EH (cell line): ENCODE measurements around the gene CCNJL.
A peak's percentile ranks its signal among the peaks of the same experiment; 100 is the strongest.
"Not testable (repeated sequence)": the region's sequence is repeated elsewhere in the genome, so short reads cannot be mapped to it uniquely, and the experiment has no call there.

Experiments used
- DNase-seq: peaks from one replicate; pipeline ENCODE4 v3.0.0-alpha.2; 2015; ENCODE audit warnings: low read depth

Gene CCNJL

DNA sequence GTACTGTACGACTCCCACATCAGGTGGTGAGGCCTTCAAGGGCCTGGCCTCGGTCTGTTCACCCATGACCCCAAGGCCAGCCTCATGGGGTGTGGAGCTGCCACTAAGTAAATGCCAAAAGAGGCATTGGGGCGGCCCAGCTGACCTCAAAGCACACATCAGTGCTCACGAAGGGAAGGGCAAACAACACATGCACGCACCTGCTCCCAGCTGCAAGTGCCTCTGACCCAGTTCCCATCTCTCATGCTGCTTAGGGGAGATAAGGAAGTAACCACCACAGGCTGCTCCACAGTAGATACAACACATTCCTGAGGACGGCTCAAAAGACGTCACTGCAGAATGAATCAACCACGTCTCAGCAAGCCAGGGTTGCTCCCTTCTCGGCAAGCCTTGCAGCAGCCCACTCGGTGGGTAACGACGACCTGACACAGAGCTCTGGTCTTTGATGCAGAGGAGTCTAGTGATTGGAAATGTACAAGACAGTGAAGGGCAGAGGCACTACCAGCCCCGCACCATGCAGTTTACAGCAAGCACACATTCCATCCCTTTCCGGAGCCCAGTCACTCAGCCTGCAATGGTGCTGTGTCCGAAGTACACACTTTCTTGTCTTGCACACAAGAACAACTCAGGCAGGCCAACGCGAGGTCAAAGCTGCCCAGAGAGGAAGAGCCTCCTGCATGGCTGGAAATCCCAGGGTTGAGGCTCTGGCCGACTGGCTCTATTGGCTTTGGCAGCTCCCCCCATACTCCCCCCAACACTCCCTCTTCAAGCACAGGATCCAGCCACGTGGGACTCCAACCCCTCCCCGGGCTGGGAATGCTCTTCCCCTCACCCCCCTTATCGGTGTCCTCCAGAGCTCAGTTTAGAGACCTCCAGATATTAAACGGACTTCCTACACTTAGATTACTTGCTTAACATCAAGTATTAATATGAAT, 51.2 kb downstream of the CCNJL start:
- DNase-seq: peak; percentile 59

DNA sequence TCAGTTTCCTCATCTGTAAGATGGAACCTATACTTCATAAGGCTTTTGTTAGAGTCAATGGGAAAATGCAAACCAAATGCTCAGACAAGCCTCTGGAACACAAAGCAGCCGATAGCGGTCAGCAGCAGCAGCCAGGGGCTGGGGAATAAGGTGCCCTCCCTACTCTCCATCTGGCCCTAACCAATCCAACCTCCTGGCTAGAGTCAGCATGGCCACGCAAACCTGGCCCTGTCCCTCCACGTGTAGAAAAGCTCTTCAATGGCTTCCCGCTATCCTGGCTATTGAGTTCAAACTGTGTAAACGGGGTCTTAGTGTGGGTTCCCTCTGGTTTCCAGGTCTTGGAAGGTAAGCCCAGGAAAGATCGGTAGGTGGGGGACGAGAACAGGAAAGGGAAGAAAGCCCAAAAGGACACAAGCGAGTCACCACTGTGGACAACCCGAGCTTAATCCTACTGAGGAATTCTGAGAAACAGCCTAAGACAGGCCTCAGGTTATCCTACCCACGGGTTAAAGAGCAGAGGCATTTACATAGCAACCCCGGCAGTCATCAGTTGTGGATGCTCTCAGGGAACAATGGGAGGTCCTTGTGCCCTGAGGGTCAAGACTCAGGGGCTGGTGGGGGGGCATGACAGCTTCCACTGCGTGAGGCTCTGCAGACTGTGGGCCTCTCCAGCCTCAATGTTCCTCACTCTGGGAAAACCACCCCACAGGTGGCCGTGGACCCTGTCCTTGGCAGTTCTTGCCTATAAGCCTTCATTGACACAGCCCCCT, 52.2 kb downstream of the CCNJL start:
- no peak for DNase-seq

DNA sequence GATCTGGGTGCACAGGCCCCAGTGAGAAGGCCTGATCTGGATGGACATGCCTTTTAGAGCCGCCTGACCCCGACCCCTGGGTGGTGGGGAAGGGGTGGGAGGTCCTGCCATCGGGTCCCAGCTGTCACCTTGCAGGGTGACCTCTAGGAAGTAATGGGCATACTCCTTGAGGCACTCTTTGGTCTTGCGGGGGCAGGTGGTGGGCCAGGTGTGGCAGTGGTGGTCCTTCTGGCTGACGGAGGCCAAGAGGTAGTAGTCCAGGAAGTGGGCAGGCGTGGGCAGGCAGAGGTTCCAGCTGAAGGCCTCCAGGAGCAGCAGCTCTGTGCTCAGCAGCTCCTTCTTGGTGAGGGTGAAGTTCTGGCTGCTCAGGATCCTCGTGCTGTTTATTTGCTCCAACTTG, 53.0 kb downstream of the CCNJL start:
- DNase-seq: no peak

DNA sequence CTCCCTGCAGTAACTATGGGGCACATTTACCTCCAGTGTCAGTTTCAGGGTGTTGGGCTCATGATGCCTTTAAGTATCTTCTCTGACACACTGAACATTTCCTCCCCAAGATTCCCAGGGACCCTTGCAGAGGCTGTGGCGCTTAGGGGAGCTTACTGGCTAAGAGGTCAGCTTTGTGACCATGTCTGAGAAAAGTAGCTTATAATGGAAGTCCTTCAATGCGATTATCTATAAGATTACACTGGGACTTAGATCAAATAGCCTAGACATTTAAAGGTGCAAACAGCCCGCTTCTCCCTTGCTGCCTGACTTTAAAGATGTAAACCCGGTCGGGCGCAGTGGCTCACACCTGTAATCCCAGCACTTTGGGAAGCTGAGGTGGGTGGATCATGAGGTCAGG, 57.7 kb downstream of the CCNJL start:
- no peak for DNase-seq

DNA sequence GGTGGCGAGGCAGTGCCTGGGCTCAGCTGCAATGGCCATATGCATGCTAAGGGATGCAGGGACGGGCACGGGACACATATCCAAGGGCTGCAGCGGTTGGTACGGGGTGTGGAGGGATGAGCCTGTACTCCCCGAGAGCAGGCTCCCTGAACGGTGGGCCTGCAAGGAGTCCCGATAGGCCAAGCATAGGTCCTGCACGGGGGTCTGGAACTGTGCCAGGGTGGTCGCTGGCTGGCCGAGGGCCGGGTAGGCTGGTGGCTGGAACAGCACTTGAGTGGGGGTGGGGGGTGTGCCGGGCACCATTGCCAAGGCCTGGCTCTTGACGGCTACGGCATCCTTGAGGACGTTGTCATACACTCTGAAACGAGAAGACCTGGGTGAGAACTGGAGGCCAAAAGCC, 58.9 kb downstream of the CCNJL start:
- DNase-seq: no peak

DNA sequence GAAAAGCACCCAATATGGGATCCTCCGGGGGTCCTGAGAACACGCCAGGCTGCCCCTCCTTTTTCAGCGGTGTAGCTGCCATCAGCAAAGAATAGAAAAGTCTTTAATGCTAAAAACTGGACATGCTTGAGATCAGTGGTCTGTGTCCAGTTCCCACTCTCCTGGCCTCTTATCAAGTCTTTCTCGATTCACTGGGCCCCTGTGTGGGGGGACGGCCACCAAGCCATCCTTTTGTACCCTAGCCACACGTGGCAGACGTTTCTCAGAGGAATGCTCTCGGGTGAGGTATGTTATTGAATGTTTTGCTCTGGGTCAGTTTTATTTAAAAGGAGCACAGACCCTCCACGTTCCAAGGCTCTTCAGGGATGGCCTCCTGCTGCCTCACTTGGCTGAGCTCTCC, 59.4 kb downstream of the CCNJL start:
- DNase-seq: no peak

DNA sequence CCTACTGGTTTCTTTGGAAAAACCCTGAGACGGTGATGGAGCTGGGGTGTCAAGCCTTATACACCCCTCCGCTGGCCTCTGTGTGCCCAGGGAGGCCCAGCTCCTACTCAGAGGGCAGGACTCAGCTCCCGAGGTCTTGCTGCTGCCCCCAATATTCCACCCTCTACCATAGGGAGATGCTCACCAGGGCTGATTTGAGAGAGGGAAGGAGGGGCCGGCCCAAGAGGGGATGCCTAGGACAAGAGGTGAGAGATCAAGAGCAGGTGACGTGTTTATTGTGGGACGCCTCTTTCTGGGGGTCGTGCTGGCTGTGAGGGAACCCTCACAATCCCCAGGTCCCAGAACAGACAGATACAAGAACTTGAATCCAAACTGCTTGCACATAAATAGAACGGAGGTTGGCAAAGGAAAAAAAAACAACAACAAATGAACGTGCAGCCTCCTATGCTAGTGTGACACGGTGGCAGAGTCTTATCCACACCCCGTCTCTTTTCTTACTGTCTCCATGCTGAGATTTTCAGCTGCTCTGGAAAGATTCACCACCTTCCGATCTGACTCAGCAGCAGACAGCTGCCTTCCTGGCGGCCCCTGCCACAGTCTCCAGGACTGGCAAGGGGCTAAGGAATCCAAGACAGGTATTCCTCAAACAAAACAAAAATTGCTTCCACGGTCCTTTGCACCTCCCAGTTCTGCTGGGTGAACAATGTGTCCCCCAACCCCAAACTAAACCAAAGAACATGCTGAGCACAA, 60.8 kb downstream of the CCNJL start:
- DNase-seq: no peak

DNA sequence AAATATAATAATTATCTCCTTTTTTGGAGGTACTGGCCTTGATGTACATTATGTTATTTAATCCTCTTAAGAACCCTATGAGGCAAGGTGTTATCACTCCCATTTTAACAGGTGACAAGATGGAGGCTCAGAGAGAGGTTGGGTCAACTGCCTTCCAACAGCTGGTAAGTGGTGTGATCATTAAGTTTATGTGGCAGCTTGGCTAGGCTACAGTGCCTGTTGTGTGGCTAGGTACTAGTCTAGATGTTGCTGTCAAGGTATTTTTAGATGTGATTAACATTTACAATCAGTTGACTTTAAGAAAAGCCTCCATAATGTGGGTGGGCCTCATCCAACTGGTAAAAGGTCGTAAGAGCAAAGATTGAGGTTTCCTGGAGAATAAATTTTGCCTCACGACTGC, 61.5 kb downstream of the CCNJL start:
- DNase-seq: no peak

DNA sequence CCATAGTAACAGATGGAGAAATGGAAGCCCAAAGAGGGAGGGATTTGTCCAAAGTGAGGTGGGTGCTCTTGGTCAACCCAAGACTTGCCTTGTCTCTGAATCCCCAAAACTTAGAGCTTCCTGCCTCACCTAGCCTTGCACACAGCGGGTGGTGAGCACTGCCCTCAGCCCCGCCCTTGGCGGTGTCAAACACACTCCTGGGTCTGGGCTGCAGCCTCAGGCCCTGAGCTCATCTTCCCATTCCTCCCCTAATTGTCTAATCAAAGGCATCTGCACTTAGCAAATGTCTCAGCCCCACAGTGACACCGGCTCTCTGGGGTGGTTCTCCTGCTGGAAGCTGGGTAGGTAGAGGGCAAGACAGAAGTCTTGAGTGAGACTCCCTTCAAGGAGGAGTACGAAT, 62.1 kb downstream of the CCNJL start:
- DNase-seq: no peak

DNA sequence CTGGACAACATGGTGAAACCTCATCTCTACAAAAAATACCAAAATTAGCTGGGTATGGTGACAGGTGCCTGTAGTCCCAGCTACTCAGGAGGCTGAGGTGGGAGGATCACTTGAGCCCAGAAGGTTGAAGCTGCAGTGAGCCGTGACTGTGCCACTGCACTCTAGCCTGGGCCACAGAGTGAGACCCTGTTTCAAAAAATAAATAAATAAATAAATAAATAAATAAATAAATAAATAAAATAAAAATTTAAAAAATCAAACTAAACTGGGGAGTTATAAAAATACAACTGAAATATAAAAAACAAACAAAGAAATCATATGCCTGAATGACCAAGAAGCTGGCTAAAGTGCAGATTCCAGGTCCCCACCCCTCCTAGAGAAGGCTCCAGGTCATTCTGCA, 62.8 kb downstream of the CCNJL start:
- not testable (repeated sequence) for DNase-seq

DNA sequence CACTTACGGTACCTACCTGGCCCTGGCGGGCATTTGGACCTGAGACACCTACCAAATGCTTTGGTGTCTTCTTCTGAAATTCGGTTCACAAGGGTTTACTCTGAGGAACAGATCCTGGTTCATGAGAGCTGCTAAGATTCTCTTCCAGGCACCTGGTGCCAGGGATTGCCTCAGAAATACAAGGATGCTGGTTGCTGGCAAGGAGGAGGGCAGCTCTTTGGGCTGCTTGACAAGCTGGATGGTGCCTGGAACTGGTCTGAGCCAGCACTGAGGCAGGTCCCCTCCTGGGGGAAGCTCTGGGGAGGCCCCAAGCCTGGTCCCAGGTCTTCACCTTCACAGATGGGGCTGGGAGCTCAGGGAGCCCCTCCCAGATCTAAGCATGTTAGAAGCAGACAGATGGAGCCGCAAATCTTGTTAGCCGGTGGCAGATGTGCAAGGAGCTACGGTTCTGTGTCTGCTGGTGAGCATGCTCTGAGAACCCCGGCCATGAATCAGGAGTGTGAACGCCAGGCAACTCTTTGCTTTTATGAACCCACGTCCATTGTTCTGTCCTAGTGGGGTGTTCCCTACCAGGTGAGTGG, 66.8 kb downstream of the CCNJL start:
- no peak for DNase-seq

DNA sequence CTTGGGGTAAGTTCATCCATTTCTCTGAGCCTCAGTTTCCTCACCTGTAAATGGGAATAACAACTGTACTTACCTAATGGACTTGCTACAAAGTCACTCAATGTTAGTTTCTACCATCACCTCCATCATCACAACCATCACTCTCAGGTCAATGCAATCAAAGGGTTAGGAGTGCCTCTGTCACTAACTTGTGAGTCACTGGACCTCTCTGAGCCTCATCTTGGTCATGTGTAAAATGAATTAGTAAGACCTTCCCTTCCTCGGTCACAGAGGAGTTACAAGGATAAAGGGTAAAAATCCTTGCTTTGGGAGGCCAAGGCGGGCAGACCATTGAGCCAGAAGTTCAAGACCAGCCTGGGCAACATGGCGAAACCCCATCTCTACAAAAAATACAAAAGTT, 70.2 kb downstream of the CCNJL start:
- no peak for DNase-seq

DNA sequence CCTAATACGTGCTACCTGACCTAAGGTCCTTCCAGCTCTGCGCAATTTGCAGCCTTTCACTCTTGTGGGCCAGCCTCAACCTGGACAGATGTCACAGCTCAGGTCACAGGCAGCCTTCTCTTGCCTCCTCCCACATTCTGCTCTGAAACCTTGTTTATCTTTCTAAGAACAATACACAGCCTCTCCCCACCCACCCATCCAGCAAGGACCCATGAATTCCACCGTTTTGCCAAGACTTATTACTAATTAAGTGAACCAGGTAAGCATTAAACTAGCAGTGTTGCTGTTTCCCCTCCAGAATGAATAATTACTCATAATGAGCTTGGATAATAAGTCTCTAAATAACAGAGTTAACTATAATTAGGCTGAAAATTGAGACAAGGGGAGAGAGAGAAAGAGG, 72.0 kb downstream of the CCNJL start:
- DNase-seq: no peak

DNA sequence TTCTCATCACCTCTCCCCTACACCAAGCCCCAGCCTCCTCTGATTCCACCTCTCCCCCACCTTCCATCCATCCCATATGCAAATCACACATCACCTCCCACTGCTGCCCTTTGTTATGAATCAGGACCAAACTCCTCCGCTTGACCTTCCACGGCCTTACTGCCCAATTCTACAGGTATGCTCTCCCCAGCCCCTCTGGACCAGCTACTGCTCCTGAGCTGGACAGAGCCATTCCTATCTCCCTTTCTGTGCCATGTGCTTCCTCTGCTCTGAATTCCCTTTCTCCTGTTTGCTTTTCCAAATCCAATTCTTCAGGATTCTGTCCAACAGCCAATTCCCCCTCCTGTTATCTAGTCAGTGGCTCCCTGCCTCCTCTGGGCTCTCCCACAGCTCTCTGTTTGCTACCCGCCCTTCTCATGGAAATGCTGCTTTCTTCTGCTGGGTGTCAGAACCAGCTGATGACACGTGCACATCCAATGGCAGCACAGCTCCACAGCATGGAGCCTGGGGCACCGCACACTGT, 74.7 kb downstream of the CCNJL start:
- DNase-seq: no peak

DNA sequence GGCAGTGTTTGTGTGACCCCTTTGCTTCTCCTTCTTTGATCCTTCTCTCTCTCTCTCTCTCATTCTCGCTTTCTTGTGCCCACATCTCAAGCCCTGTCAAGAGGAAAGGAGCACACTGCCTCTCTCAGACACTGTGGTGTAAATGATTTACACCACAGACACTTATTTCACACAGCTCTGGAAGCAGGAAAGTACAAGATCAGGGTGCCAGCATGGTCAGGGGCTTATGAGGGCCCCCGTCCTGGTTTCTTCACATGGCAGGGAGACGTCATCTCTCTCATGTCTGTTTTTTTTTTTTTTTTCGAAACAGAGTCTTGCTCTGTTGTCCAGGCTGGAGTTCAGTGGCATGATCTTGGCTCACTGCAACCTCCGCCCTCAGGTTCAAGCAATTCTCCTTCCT, 76.6 kb downstream of the CCNJL start:
- no peak for DNase-seq

DNA sequence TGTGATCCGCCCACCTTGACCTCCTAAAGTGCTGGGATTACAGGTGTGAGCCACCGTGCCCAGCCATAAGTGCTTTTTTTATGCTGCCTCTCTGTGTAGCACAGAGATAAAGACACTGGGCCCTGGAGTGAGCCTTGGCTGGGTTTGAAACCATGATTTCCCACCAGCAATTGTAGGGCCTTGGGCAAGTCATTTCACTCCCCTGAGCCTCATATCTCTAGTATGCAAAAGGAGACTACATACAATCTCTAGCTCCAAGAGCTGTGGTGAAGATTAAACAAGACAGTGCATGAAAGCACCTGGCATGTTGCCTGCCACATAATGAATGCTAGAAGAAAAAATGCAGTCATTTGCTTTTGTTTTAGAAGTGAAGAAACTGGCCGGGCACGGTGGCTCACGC, 79.1 kb downstream of the CCNJL start:
- DNase-seq: peak; percentile 11

DNA sequence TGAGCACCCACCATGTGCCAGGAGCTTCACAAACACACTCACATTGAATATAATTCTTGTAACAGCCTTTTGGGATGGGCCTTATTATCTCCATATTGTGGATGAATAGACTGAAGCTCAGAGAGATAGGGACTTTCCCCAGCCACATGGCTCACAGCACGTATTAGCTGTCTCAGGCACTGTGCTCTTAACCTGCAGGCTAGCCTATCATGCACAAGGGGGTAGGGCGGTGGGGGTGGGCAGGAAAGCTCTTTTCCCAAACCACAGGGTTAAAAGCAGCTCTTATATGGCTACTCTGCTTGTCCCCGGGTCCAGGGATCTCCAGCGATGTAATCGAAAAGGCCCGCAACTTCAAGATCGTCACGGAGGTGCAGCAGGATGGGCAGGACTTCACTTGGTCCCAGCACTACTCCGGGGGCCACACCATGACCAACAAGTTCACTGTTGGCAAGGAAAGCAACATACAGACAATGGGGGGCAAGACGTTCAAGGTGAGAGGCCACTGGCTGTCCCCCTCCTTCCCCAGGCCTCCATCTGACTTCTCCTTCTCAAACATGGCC, 80.5 kb downstream of the CCNJL start:
- DNase-seq: no peak

DNA sequence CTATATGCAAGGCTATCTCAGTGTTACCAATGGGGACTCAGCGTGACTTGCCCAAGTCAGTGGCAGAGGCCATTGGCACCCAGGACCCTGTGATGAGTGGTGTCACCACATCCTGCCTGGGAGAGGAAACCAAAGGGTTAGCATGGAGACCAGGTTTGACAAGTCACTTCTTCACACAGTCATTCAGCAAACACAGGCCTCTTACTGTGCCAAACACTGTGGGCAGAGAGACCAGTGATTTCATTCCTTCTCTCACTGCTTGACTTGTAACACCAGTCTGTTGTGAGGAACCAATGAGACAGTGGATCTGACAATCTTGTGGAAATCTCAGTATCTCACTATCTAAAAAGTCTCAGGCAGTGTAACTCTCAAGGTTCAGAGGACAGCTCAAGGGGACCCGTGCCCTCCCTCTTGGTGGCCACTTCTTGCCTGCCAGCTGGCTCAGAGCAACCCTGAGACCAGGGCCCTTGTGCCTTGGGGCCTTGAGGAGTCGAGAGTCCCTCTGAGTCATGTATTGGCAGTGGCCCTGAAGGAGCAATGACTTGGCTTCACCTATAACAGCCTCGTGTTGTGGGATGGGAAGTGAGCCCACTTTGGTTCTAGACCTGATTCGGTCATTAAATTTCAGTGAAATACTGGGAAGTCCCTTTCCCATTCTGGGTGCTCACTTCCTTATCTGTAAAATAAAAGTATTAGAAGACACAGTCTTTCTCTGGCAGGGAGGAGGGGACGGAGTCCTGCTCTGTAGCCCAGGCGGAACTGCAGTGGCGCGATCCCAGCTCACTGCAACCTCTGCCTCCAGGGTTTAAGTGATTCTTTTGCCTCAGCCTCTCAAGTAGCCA, 81.5 kb downstream of the CCNJL start:
- DNase-seq: peak; percentile 27

DNA sequence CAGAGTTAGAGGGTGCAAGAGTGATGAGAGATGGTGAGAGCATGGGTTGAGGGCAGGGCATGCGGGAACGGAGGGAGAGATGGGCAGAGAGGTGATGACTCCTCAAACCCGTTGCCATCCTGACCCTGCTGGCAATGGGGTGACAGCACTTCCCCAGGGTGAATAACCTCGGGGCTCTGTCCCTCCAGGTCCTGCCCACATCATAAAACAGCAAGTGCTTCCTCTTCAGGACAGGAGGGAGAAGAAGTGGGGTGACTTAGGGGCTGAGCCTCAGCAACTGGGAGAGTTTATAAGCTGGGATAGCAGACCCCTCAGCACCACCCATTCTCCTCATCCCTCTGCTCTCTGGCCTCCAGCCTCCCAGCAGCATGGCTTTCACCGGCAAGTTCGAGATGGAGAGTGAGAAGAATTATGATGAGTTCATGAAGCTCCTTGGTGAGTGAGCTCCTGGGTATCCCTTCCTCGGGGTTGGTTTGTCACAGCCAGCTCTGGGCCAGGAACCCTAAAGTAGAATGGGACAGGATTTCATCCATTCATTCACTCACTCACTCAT, 83.1 kb downstream of the CCNJL start, which contains the start of gene FABP6:
Gene FABP6 (plus strand): TSS at position 317 of the 553 bp plus-strand sequence. CDS start 52 bp downstream, at position 369.
- DNase-seq: no peak

DNA sequence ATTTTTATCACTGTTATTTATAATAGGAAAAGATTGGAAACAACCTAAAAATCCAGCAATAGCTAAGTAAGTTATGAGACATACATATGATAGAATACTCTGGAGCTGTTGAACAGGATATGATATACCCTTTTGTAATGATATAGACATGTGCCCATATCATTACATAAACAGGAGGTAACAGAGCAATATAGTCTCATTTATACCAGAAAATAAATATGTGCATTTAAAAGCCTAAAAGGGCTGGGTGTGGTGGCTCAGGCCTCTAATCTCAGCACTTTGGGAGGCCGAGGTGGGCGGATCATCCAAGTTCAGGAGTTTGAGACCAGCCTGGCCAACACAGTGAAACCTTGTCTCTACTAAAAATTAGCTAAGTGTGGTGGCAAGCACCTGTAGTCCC, 85.4 kb downstream of the CCNJL start:
- no peak for DNase-seq
